Muscle layer of duodenum (tissue), 2 donors: ENCODE measurements around the gene ABAT.

Experiments
- H3K27ac ChIP-seq: one replicate; pipeline ENCODE4 v1.7.0; 2013; ENCODE audit warnings: mild to moderate bottlenecking, low read length
- H3K27me3 ChIP-seq: one replicate; pipeline ENCODE4 v1.7.0; 2013; ENCODE audit warnings: low read depth, mild to moderate bottlenecking, control low read depth, low read length
- H3K36me3 ChIP-seq, 2 donors: one replicate each; pipeline ENCODE4 v1.7.0; 2013; ENCODE audit warnings: low read length in 2 of 2, control low read depth in 1 of 2, mild to moderate bottlenecking in 1 of 2; ENCODE audit not compliant: insufficient read depth in 2 of 2, control insufficient read depth in 1 of 2
- H3K4me1 ChIP-seq, 2 donors: one replicate each; pipeline ENCODE4 v1.7.0; 2013; ENCODE audit warnings: low read length in 2 of 2, mild to moderate bottlenecking in 2 of 2, control low read depth in 1 of 2, moderate library complexity in 1 of 2; ENCODE audit not compliant: insufficient read depth in 2 of 2, control insufficient read depth in 1 of 2
- H3K4me3 ChIP-seq, 2 donors: one replicate each; pipeline ENCODE4 v1.7.0; 2013; ENCODE audit warnings: low read length in 2 of 2, low read depth in 1 of 2, mild to moderate bottlenecking in 1 of 2
- H3K9me3 ChIP-seq, 2 donors: one replicate each; pipeline ENCODE4 v1.7.0; 2013; ENCODE audit warnings: low read length in 2 of 2, control low read depth in 1 of 2, mild to moderate bottlenecking in 1 of 2; ENCODE audit not compliant: control insufficient read depth in 1 of 2
- donor health status: healthy.

The ABAT gene

DNA sequence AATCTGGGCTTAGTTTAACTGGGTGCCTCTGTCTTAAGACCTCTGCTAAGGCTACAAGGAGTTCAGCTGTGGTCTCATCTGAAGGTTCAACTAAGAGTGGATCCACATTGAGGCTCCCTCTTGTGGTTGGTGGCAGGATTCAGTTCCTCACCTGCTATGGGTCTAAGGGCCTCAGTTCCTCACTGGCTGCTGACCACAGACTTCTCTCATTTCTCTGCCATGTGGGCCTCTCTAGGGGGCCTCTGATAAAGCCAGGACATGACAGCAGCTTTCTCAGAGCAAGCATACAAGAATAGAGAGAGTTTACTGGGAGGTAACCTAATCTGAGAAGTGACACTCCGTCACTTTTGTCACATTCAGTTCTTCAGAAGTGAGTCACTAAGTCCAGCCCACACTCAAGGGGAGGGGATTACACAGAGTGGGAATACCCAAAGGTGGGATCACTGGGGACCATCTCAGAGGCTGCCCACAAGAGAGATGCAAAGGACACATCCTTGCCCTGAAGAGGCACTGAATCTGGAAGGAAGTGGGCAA lies 19.2 kb upstream of the ABAT start:
- Histone ChIP-seq H3K4me1 (no peaks in the 10 kb centered on the region), H3K9me3 (no peaks in the 10 kb centered on the region), H3K36me3 (no peaks in the 10 kb centered on the region), H3K27me3 (no peaks in the 10 kb centered on the region), H3K27ac (no peak overlapping the region), H3K4me3 (no peak overlapping the region)

GRCh38 chr16:8656376-8656775 lies 18.0 kb upstream of the ABAT start:
- Histone ChIP-seq H3K36me3 (no peaks in the 10 kb centered on the region), H3K27me3 (no peaks in the 10 kb centered on the region), H3K4me3 (no peak overlapping the region), H3K9me3 (no peaks in the 10 kb centered on the region), H3K4me1 (no peaks in the 10 kb centered on the region), H3K27ac (no peak overlapping the region)

DNA sequence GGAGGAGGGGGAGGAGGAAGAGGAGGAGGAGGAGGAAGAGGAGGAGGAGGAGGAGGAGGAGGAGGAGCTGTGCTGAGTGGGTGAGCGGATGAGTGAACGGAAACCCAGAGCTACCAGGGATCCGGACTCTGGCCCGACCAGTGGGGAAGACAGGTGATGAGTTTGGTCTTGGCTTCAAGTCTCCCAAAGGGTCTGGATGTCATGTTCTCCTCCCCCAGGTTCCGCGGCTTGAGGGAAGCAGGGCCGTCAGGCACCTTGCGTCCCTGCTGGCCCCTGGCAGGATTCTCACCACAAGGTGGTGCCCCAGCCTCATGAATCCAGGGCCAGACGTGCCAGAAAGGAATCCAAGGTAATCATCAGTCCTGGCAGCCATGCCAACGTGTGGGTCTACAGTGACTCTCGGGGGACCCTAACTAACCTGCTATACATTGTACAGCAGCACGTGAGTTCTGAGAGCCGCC lies 13.5 kb upstream of the ABAT start:
- Histone ChIP-seq H3K27ac (no peak overlapping the region), H3K36me3 (peaks cover 6 to 14% of the 10 kb centered on the region in 2 donors), H3K4me1 (no peaks in the 10 kb centered on the region)

GRCh38 chr16:8661703-8662102 lies 12.7 kb upstream of the ABAT start:
- no peaks in the 10 kb centered on the region for H3K27me3 ChIP-seq
- no peak overlapping the region for H3K27ac ChIP-seq
- H3K9me3 ChIP-seq = no peaks in the 10 kb centered on the region
- no peak overlapping the region for H3K4me3 ChIP-seq
- no peaks in the 10 kb centered on the region for H3K4me1 ChIP-seq
- H3K36me3 ChIP-seq = peaks cover 6 to 18% of the 10 kb centered on the region in 2 donors

More for the DNA sequence above, 13.5 kb upstream of the ABAT start:
- H3K27me3 ChIP-seq = no peaks in the 10 kb centered on the region
- H3K4me3 ChIP-seq = no peak overlapping the region
- no peaks in the 10 kb centered on the region for H3K9me3 ChIP-seq

GRCh38 chr16:8663192-8664089 lies 11.0 kb upstream of the ABAT start:
- Histone ChIP-seq H3K36me3 (peaks cover 6 to 22% of the 10 kb centered on the region in 2 donors), H3K4me1 (no peaks in the 10 kb centered on the region), H3K9me3 (no peaks in the 10 kb centered on the region), H3K4me3 (no peak overlapping the region), H3K27me3 (no peaks in the 10 kb centered on the region), H3K27ac (no peak overlapping the region)

- no peaks in the 10 kb centered on the region for H3K9me3 ChIP-seq
Observed at GRCh38 chr16:8665529-8665928, 8.9 kb upstream of the ABAT start.

DNA sequence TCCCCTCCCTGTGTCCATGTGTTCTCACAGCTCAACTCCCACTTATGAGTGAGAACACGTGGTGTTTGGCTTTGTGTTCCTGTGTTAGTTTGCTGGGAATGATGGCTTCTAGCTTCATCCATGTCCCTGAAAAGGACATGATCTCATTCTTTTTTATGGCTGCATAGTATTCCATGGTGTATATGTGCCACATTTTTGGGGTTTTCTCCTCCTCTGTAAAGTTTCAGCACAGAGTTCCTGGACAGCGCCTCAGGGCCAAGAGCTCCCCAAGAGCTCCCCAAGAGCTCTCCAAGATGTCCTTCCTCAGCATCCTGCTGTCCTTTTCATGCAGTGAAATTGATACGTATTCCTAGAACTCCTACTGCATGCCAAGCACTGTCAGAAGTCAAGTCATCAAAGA lies 6.9 kb upstream of the ABAT start:
- Histone ChIP-seq H3K4me3 (no peak overlapping the region), H3K9me3 (no peaks in the 10 kb centered on the region), H3K27ac (no peak overlapping the region), H3K36me3 (peaks cover 9 to 26% of the 10 kb centered on the region in 2 donors), H3K4me1 (no peaks in the 10 kb centered on the region), H3K27me3 (no peaks in the 10 kb centered on the region)

More at GRCh38 chr16:8665529-8665928, 8.9 kb upstream of the ABAT start:
- no peaks in the 10 kb centered on the region for H3K27me3 ChIP-seq
- H3K4me3 ChIP-seq = no peak overlapping the region
- H3K4me1 ChIP-seq = no peaks in the 10 kb centered on the region
- H3K27ac ChIP-seq = no peak overlapping the region
- H3K36me3 ChIP-seq = peaks cover 9 to 26% of the 10 kb centered on the region in 2 donors

DNA sequence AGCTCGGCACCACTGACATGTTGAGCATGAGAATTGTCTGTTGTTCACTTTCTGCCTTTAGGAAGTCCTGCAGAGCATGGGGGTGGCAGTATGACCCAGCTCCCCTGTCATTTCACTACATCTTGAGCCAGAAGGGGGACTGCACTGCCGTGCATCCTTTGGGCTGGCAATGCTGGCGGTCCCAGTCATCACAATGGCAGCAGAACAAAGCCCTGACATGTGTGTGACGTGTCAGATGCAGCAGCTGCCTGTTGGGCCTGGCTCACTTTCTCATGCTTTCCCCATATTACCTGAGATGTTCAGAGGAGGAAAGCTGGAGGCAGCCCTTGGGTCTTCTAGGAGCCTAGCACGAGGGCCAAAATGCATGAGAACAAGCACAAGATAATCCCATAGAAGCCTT lies 6.3 kb upstream of the ABAT start:
- H3K9me3 ChIP-seq = no peaks in the 10 kb centered on the region
- H3K27ac ChIP-seq = no peak overlapping the region
- peaks cover 9 to 26% of the 10 kb centered on the region in 2 donors for H3K36me3 ChIP-seq
- no peaks in the 10 kb centered on the region for H3K27me3 ChIP-seq
- H3K4me1 ChIP-seq = no peaks in the 10 kb centered on the region
- H3K4me3 ChIP-seq = no peak overlapping the region

- H3K4me3 ChIP-seq = no peak overlapping the region
- H3K9me3 ChIP-seq = no peaks in the 10 kb centered on the region
- peaks cover 9 to 23% of the 10 kb centered on the region in 2 donors for H3K36me3 ChIP-seq
- no peaks in the 10 kb centered on the region for H3K27me3 ChIP-seq
- H3K4me1 ChIP-seq = no peaks in the 10 kb centered on the region
- H3K27ac ChIP-seq = no peak overlapping the region
Observed at GRCh38 chr16:8669481-8669880, 4.9 kb upstream of the ABAT start.

DNA sequence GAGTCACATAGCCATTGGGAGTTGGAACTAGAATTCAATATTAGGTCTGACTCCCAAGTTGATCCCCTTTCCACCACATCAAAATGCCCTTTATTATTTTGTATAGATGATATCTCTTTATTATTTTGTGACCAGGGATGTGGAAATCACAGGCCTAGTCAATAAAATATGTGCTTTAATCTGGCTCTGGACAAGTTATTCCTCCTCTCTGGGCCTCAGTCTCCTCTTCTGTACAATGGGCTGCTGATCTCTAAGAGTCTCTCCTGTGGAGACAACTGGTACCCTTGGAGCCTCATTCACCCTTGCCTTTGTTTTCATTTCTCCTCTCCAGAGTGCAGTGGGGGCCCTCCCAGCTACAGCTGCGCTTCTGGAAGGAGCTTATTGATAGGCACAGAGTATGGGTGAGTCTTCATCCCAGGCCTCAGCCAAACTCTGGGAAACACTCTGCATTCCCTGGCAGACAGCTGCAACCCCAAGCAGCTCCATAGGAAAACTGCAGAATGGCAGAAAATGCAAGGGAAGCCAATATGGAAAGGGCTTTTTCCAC lies 4.3 kb upstream of the ABAT start:
- Histone ChIP-seq H3K4me3 (no peak overlapping the region), H3K36me3 (peaks cover 9 to 19% of the 10 kb centered on the region in 2 donors), H3K9me3 (no peaks in the 10 kb centered on the region)

GRCh38 chr16:8673611-8674412 lies 605 bp upstream of the ABAT start:
- peaks cover 6 to 8% of the 10 kb centered on the region in 2 donors for H3K4me1 ChIP-seq
- H3K27me3 ChIP-seq = no peaks in the 10 kb centered on the region
- peak overlapping the region; percentile 73 to 78 for H3K4me3 ChIP-seq
- H3K36me3 ChIP-seq = peaks cover 3 to 4% of the 10 kb centered on the region in 2 donors
- no peaks in the 10 kb centered on the region for H3K9me3 ChIP-seq
- H3K27ac ChIP-seq = no peak overlapping the region

More for the DNA sequence above, 4.3 kb upstream of the ABAT start:
- Histone ChIP-seq H3K27me3 (no peaks in the 10 kb centered on the region), H3K4me1 (peaks cover 2 to 6% of the 10 kb centered on the region in 2 donors), H3K27ac (no peak overlapping the region)
